Fibroblast of lung (primary cell): Measurements from ENCODE around the gene PGA3.

Experiments used
- CTCF ChIP-seq, 2 donors: IDR thresholded peaks in 1 of 2; conservative IDR thresholded peaks in 1 of 2; 1 replicate in 1 of 2; 2 replicates in 1 of 2; pipeline ENCODE4 v1.5.1; 2011 to 2012; ENCODE audit warnings: low read length in 2 of 2, control low read depth in 1 of 2, inconsistent platforms in 1 of 2, low read depth in 1 of 2, mild to moderate bottlenecking in 1 of 2
- EZH2 ChIP-seq: IDR thresholded peaks from 2 replicates; pipeline ENCODE4 v1.5.1; 2012; ENCODE audit warnings: low read length, control low read depth, mild to moderate bottlenecking; ENCODE audit errors: missing control alignments

DNA sequence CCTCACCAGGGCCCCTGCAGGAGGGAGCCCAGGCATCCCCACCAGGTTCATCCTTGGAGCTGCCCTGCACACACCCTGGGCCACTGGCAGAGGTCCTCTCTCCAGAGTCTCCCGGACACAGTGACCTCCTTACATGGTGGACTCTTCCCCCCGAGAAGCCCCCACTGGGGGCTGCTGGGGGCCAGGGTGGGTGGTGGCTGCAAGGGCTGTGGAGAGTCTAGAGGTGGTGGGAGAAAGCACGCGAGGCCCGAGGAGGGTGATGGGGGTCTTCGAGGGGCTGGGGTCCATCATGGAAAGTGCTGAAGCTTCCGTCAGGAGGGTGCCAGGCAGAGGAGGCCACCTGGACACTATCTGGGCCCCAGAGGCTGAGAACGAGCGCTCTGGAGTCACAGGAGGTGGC is 55.2 kb downstream of the PGA3 start:
- no peak for TF ChIP-seq CTCF (conservative IDR thresholded peaks at IDR 0.05 in 1 of 2, IDR thresholded peaks at IDR 0.05 in 1 of 2; ENCODE audit: low read depth in 1 of 2, low read length in 2 of 2)
- TF ChIP-seq EZH2, result no peak
